Transverse colon (tissue), 4 donors: Measurements from ENCODE around the gene GCLC.

ENCODE experiments used
- CTCF ChIP-seq, 5 experiments: fragments of 200-600 bp in 3 of 5; fragments of 450-650 bp in 2 of 5; sonication (generic) in 3 of 5; IDR thresholded peaks; 1 replicate in 2 of 5; 2 replicates in 3 of 5; pipeline ENCODE4 v1.5.1; 2016 to 2017; ENCODE audit warnings: antibody characterized with exemption in 5 of 5, inconsistent platforms in 3 of 5, mild to moderate bottlenecking in 2 of 5, moderate library complexity in 1 of 5
- POLR2A ChIP-seq: fragments of 450-650 bp; IDR thresholded peaks from one replicate; pipeline ENCODE4 v1.6.1; 2016; ENCODE audit warnings: antibody characterized with exemption, mild to moderate bottlenecking, moderate library complexity
- POLR2AphosphoS5 ChIP-seq, 3 donors: sonication (generic); formaldehyde crosslinking; IDR thresholded peaks; one replicate each; pipeline ENCODE4 v1.6.1; 2016; ENCODE audit warnings: antibody characterized with exemption in 3 of 3

DNA sequence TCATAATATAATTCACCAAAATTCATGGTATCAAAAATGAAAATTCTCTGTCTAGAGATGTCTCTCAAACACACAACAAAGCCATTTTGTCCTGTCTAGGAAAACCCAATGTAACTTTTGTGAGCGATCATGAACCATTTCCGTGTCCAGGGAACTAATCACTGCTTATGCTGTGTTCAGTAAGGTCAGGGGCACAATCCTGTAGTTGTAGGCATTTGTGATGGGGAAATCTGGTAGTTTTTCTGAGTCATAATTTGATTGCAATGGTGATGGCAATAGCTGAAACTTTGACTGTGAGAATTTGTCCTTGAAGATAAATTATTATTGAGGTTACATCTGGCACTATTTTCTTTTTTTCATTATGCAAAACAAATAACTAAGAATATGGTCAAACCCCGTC lies 21.0 kb upstream of the GCLC start:
- TF ChIP-seq POLR2AphosphoS5 (IDR thresholded peaks at IDR 0.05) (no peak), CTCF (IDR thresholded peaks at IDR 0.05) (no peak), POLR2A (no peak)
